HG02678 (cell line): ENCODE results near the gene ENKD1.
"Not testable (repeated sequence)": the region's sequence is repeated elsewhere in the genome, so short reads cannot be mapped to it uniquely, and the experiment has no call there.

Experiments used
- ATAC-seq: cut with Tn5 transposase; IDR thresholded peaks from one replicate; pipeline ENCODE4 v1.9.1; 2021; ENCODE audit warnings: mild to moderate bottlenecking, moderate library complexity; ENCODE audit not compliant: unreplicated experiment

The ENKD1 gene

GRCh38 chr16:67666559-67667452 is at the start of gene ENKD1, which contains the start of gene C16orf86:
TSS of gene ENKD1 (minus strand) at chr16:67666750. CDS start at chr16:67666442, 308 bp downstream.
TSS of gene C16orf86 (plus strand) at chr16:67666814. CDS start at chr16:67666971, 157 bp downstream.
- ATAC-seq: peak; percentile 61

- ATAC-seq: no peak
Observed at GRCh38 chr16:67716097-67716496, 49.5 kb upstream of the ENKD1 start.

GRCh38 chr16:67714522-67714921 is 48.0 kb upstream of the ENKD1 start:
- ATAC-seq: no peak

GRCh38 chr16:67713647-67714273 is 47.2 kb upstream of the ENKD1 start:
- no peak for ATAC-seq

GRCh38 chr16:67710607-67711006 is 44.1 kb upstream of the ENKD1 start:
- no peak for ATAC-seq

- no peak for ATAC-seq
Observed at GRCh38 chr16:67709050-67709449, 42.5 kb upstream of the ENKD1 start.

GRCh38 chr16:67708368-67708771 is 41.8 kb upstream of the ENKD1 start:
- ATAC-seq: no peak

GRCh38 chr16:67707790-67708189 is 41.2 kb upstream of the ENKD1 start:
- no peak for ATAC-seq

- ATAC-seq: no peak
Observed at GRCh38 chr16:67707210-67707609, 40.7 kb upstream of the ENKD1 start.

- ATAC-seq: no peak
Observed at GRCh38 chr16:67704110-67704509, 37.6 kb upstream of the ENKD1 start.

GRCh38 chr16:67703626-67704025 is 37.1 kb upstream of the ENKD1 start:
- ATAC-seq: no peak

GRCh38 chr16:67702130-67702529 is 35.6 kb upstream of the ENKD1 start:
- no peak for ATAC-seq

- ATAC-seq: no peak
Observed at GRCh38 chr16:67701420-67701819, 34.9 kb upstream of the ENKD1 start.

- ATAC-seq: no peak
Observed at GRCh38 chr16:67699265-67699664, 32.7 kb upstream of the ENKD1 start.

GRCh38 chr16:67697422-67698185 is 31.1 kb upstream of the ENKD1 start:
- no peak for ATAC-seq

- ATAC-seq: no peak
Observed at GRCh38 chr16:67694611-67695010, 28.1 kb upstream of the ENKD1 start.

GRCh38 chr16:67693517-67694285 is 27.2 kb upstream of the ENKD1 start:
- not testable (repeated sequence) for ATAC-seq

- no peak for ATAC-seq
Observed at GRCh38 chr16:67685388-67686112, 19.0 kb upstream of the ENKD1 start.

GRCh38 chr16:67683767-67684166 is 17.2 kb upstream of the ENKD1 start:
- no peak for ATAC-seq
